SK-N-SH (cell line): ENCODE results near the gene ARL5C. TPM values are rescaled to one million over a fixed set of nuclear protein-coding genes. Genes with fewer than 3 reads are reported as not detected.

Experiments
- CTCF ChIA-PET: fragments of 300-600, 350-600 bp; formaldehyde crosslinking; extraction: SDS; loops from one replicate; lab custom pipeline; 2021; lab: Yijun Ruan, JAX
- POLR2A ChIA-PET: fragments of 350-600 bp; sonication (Branson Sonifier 250); formaldehyde crosslinking; extraction: SDS; loops from one replicate; lab custom pipeline; 2020; ENCODE audit warnings: antibody characterized with exemption, inconsistent platforms; lab: Yijun Ruan, JAX
- DNase-seq: peaks from one replicate; pipeline ENCODE4 v3.0.0; 2012
- H2AFZ ChIP-seq: fragments of 200-600 bp; sonication (generic); 2 replicates; pipeline ENCODE4 v1.8.1; 2016; ENCODE audit warnings: antibody characterized with exemption, mild to moderate bottlenecking, low read depth
- H3F3A ChIP-seq: fragments of 200-600 bp; sonication (generic); replicated peaks from 2 replicates; pipeline ENCODE3; 2016; ENCODE audit warnings: antibody characterized with exemption, mild to moderate bottlenecking; ENCODE audit not compliant: insufficient read depth
- H3K27ac ChIP-seq, 2 experiments: fragments of 200-500 bp in 1 of 2; fragments of 200-600 bp in 1 of 2; sonication (Bioruptor generic) in 1 of 2; sonication (generic), shearing (Covaris generic) in 1 of 2; 2 replicates each; pipeline versions ENCODE4 v1.5.1 to v1.6.1; 2014 to 2016; ENCODE audit warnings: low read depth in 2 of 2, inconsistent platforms in 1 of 2, low read length in 1 of 2, mild to moderate bottlenecking in 1 of 2, mixed read lengths in 1 of 2
- H3K27me3 ChIP-seq: fragments of 200-600 bp; sonication (generic), shearing (Covaris generic); 2 replicates; pipeline ENCODE4 v1.6.1; 2016; ENCODE audit warnings: mixed run types; ENCODE audit not compliant: insufficient read depth
- H3K36me3 ChIP-seq, 2 experiments: fragments of 200-500 bp in 1 of 2; fragments of 200-600 bp in 1 of 2; sonication (Bioruptor generic) in 1 of 2; sonication (generic) in 1 of 2; replicated peaks in 1 of 2; 2 replicates each; pipeline versions ENCODE3 to v1.5.1; 2014 to 2016; ENCODE audit warnings: low read length in 1 of 2, mild to moderate bottlenecking in 1 of 2; ENCODE audit not compliant: insufficient read depth in 2 of 2, control insufficient read depth in 1 of 2
- H3K4me1 ChIP-seq, 2 experiments: fragments of 200-500 bp in 1 of 2; fragments of 200-600 bp in 1 of 2; sonication (Bioruptor generic) in 1 of 2; sonication (generic), shearing (Covaris generic) in 1 of 2; 2 replicates each; pipeline versions ENCODE4 v1.5.1 to v1.6.1; 2014 to 2016; ENCODE audit warnings: low read depth in 1 of 2, low read length in 1 of 2, mixed run types in 1 of 2; ENCODE audit not compliant: insufficient read depth in 2 of 2, control insufficient read depth in 1 of 2
- H3K4me2 ChIP-seq: fragments of 200-600 bp; sonication (generic), shearing (Covaris generic); 2 replicates; pipeline ENCODE4 v1.6.1; 2017; ENCODE audit warnings: mixed run types
- H3K4me3 ChIP-seq, 2 experiments: fragments of 200-500 bp in 1 of 2; fragments of 200-600 bp in 1 of 2; sonication (Bioruptor generic) in 1 of 2; sonication (generic), shearing (Covaris generic) in 1 of 2; 2 replicates each; pipeline versions ENCODE4 v1.5.1 to v1.8.1; 2014 to 2016; ENCODE audit warnings: low read depth in 2 of 2, inconsistent platforms in 1 of 2, low read length in 1 of 2, mild to moderate bottlenecking in 1 of 2, mixed read lengths in 1 of 2, moderate library complexity in 1 of 2
- H3K79me2 ChIP-seq: fragments of 200-600 bp; sonication (generic); 2 replicates; pipeline ENCODE4 v1.8.1; 2017; ENCODE audit warnings: mild to moderate bottlenecking; ENCODE audit not compliant: insufficient read depth
- H3K9ac ChIP-seq: fragments of 200-600 bp; sonication (generic); 2 replicates; pipeline ENCODE4 v1.6.1; 2017; ENCODE audit warnings: mixed run types
- H3K9me2 ChIP-seq: fragments of 200-600 bp; sonication (generic); 2 replicates; pipeline ENCODE4 v1.6.1; 2017; ENCODE audit warnings: mixed run types
- H3K9me3 ChIP-seq: fragments of 200-600 bp; sonication (generic); 2 replicates; pipeline ENCODE4 v1.6.1; 2017; ENCODE audit warnings: mixed run types, mild to moderate bottlenecking, moderate library complexity
- H4K20me1 ChIP-seq: fragments of 200-600 bp; sonication (generic); 2 replicates; pipeline ENCODE4 v1.6.1; 2017; ENCODE audit warnings: mild to moderate bottlenecking, mixed run types; ENCODE audit not compliant: insufficient read depth
- CHD2 ChIP-seq: fragments of 150-350 bp; IDR thresholded peaks from 2 replicates; pipeline ENCODE4 v1.6.1; 2018; ENCODE audit warnings: low read length; ENCODE audit not compliant: partially characterized antibody
- FOSL2 ChIP-seq: IDR thresholded peaks from 2 replicates; pipeline ENCODE4 v1.4.0; 2012; ENCODE audit warnings: low read depth, mild to moderate bottlenecking, moderate library complexity, borderline replicate concordance
- FOXJ3 ChIP-seq: sonication (generic); formaldehyde crosslinking; IDR thresholded peaks from 2 replicates; pipeline ENCODE4 v1.5.1; 2020; ENCODE audit warnings: mild to moderate bottlenecking, missing genetic modification reagents
- GABPA ChIP-seq: IDR thresholded peaks from 2 replicates; pipeline ENCODE4 v1.4.0; 2012; ENCODE audit warnings: low read depth, mild to moderate bottlenecking
- JUND ChIP-seq: IDR thresholded peaks from 2 replicates; pipeline ENCODE4 v1.4.0; 2012
- RCOR1 ChIP-seq: fragments of 150-350 bp; IDR thresholded peaks from 2 replicates; pipeline ENCODE4 v1.6.1; 2017; ENCODE audit warnings: antibody characterized with exemption, low read length
- RXRA ChIP-seq: IDR thresholded peaks from 2 replicates; pipeline ENCODE4 v1.4.0; 2012; ENCODE audit warnings: low read depth, mild to moderate bottlenecking, borderline replicate concordance
- SIN3A ChIP-seq: IDR thresholded peaks from 2 replicates; pipeline ENCODE4 v1.6.1; 2012; ENCODE audit warnings: low read depth, mild to moderate bottlenecking, low read length, moderate library complexity, borderline replicate concordance
- TAF1 ChIP-seq: IDR thresholded peaks from 2 replicates; pipeline ENCODE4 v1.6.1; 2012; ENCODE audit warnings: low read depth, mild to moderate bottlenecking, low read length, moderate library complexity, borderline replicate concordance
- TCF12 ChIP-seq: IDR thresholded peaks from 2 replicates; pipeline ENCODE4 v1.4.0; 2012
- TEAD4 ChIP-seq: IDR thresholded peaks from 2 replicates; pipeline ENCODE4 v1.4.0; 2012; ENCODE audit warnings: mild to moderate bottlenecking, borderline replicate concordance; ENCODE audit not compliant: insufficient read depth
- WGBS: methylation state at CpG from one replicate; pipeline ENCODE4 v1.1.6; 2017; ENCODE audit warnings: low lambda C conversion rate; 5-methylcytosine and 5-hydroxymethylcytosine counted together
- polyA plus RNA-seq, 3 experiments: library from polyadenylated mRNA; depleted of rRNA; stranded (reverse); fragments of >200 nt; gene quantifications; 2 replicates each; pipeline ENCODE4 v1.2.3, GENCODE V29; 2012
- TF ChIP-seq, protein P1 (sequence below): IDR thresholded peaks from 2 replicates; pipeline ENCODE4 v1.6.1; 2012; ENCODE audit warnings: mild to moderate bottlenecking, low read depth, low read length, moderate library complexity
- TF ChIP-seq, protein P2 (sequence below): IDR thresholded peaks from 2 replicates; pipeline ENCODE4; 2012
- TF ChIP-seq, protein P3 (sequence below): IDR thresholded peaks from 2 replicates; pipeline ENCODE4 v1.4.0; 2012; ENCODE audit warnings: low read depth, borderline replicate concordance

Gene ARL5C
- polyA plus RNA-seq, 1 of the 3 experiments (the other 2 are of a cell fraction), result not detected

DNA sequence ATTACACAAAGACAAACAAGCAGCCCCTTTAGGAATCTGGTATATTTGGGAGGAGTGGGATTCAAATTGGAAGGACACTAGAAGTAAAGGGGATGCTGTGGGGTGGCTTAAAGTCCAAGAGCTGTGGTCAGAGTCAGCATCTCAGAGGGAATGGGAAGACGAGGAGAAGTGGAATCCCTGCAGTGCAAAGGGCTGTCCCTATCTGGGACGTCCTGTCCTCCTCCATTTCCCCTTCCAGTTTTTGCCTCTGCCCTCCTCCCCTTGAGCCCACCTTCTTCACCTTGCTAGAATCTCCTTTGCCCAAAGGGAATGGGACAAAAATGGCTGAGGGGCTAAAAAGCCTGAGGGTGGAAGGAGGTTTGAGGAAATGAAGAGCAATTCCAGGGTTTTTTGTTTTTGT, 10.3 kb downstream of the ARL5C start:
- Histone ChIP-seq H3K9ac (no peak overlapping the region), H2AFZ (peak overlapping the region; percentile 96; the same call in 1 of the 2 replicates), H3K27me3 (peaks cover 6% of the 10 kb centered on the region; the same call in 1 of the 2 replicates), H3K36me3 (no peaks in the 10 kb centered on the region), H3K79me2 (no peaks in the 10 kb centered on the region), H3K9me2 (no peaks in the 10 kb centered on the region), H3F3A (peaks cover 12% of the 10 kb centered on the region), H4K20me1 (no peaks in the 10 kb centered on the region), H3K4me3 (peak overlapping the region; percentile 83 to 89), H3K27ac (no peak overlapping the region), H3K4me1 (peaks cover 0 to 20% of the 10 kb centered on the region in 2 experiments; a peak in 1 of 4 replicates), H3K4me2 (no peak overlapping the region), H3K9me3 (no peaks in the 10 kb centered on the region)
- TF ChIP-seq FOXJ3 (CRISPR knock-in tag), result no peak
- no peak for TF ChIP-seq GABPA
- TF ChIP-seq, protein P1, sequence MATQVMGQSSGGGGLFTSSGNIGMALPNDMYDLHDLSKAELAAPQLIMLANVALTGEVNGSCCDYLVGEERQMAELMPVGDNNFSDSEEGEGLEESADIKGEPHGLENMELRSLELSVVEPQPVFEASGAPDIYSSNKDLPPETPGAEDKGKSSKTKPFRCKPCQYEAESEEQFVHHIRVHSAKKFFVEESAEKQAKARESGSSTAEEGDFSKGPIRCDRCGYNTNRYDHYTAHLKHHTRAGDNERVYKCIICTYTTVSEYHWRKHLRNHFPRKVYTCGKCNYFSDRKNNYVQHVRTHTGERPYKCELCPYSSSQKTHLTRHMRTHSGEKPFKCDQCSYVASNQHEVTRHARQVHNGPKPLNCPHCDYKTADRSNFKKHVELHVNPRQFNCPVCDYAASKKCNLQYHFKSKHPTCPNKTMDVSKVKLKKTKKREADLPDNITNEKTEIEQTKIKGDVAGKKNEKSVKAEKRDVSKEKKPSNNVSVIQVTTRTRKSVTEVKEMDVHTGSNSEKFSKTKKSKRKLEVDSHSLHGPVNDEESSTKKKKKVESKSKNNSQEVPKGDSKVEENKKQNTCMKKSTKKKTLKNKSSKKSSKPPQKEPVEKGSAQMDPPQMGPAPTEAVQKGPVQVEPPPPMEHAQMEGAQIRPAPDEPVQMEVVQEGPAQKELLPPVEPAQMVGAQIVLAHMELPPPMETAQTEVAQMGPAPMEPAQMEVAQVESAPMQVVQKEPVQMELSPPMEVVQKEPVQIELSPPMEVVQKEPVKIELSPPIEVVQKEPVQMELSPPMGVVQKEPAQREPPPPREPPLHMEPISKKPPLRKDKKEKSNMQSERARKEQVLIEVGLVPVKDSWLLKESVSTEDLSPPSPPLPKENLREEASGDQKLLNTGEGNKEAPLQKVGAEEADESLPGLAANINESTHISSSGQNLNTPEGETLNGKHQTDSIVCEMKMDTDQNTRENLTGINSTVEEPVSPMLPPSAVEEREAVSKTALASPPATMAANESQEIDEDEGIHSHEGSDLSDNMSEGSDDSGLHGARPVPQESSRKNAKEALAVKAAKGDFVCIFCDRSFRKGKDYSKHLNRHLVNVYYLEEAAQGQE, result no peak
- no peak for TF ChIP-seq JUND
- POLR2A ChIA-PET, result interaction anchor here (0.6 kb wide), 1 partner anchor 9 kb away, joined by 3 read pairs; no protein-coding TSS in a partner anchor
- CTCF ChIA-PET, result interaction anchor here (0.6 to 6.2 kb wide), 4 partner anchors 9 to 247 kb away, joined by 3 to 71 read pairs (median 4); no protein-coding TSS in a partner anchor
- no peak for DNase-seq
- 65% methylated on average over 2 of the region's 2 CpGs for WGBS

DNA sequence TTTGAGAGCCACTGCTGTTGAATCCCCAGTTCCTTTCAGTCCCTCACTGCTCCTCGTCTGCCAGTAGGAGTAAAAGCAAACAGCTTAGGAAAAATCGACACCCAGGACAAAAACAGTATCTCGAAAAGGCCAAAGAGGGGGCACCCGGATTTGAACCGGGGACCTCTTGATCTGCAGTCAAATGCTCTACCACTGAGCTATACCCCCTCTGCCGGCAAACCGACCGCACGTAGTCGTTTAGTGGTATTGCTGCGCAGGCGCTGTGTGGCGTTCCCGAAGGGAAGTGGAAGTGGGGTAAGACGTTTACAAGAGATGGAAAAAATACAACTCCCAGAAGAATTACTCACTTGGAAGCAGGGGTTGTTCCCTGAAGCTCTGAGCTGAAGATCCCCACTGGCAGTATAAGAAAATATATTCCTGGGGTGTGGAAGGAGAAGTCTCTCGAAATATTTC, 12.3 kb downstream of the ARL5C start:
- peak overlapping the region; percentile 83 to 89 for H3K4me3 ChIP-seq
- H3K9me3 ChIP-seq, result no peaks in the 10 kb centered on the region
- peak overlapping the region; percentile 72 for H3K9ac ChIP-seq
- ChIA-PET CTCF (interaction anchor here (0.6 to 6.2 kb wide), 53 partner anchors 11 to 469 kb away, joined by 3 to 174 read pairs (median 5); partner anchors contain the start of genes ARL5C, LASP1, LASP1NB and PIP4K2B), POLR2A (interaction anchor here (1.0 to 1.6 kb wide), 4 partner anchors 10 to 300 kb away, joined by 3 to 6 read pairs (median 4); partner anchors contain the start of gene LASP1)
- WGBS, result 2% methylated on average over 16 of the region's 16 CpGs
- H3K36me3 ChIP-seq, result no peaks in the 10 kb centered on the region
- peaks cover 13% of the 10 kb centered on the region; the same call in 1 of the 2 replicates for H3K27me3 ChIP-seq
- no peaks in the 10 kb centered on the region for H3K79me2 ChIP-seq
- DNase-seq, result peak; percentile 68
- H3F3A ChIP-seq, result peaks cover 12% of the 10 kb centered on the region
- no peaks in the 10 kb centered on the region for H4K20me1 ChIP-seq
- peak overlapping the region; percentile 88 for H3K4me2 ChIP-seq
- no peaks in the 10 kb centered on the region for H3K9me2 ChIP-seq
- peak overlapping the region; percentile 94 for H2AFZ ChIP-seq
- peak overlapping the region; percentile 58 to 59 for H3K27ac ChIP-seq
- peaks cover 0 to 20% of the 10 kb centered on the region in 2 experiments; a peak in 1 of 4 replicates for H3K4me1 ChIP-seq
- peak; percentile 60 for TF ChIP-seq CHD2
- TF ChIP-seq, protein P2, sequence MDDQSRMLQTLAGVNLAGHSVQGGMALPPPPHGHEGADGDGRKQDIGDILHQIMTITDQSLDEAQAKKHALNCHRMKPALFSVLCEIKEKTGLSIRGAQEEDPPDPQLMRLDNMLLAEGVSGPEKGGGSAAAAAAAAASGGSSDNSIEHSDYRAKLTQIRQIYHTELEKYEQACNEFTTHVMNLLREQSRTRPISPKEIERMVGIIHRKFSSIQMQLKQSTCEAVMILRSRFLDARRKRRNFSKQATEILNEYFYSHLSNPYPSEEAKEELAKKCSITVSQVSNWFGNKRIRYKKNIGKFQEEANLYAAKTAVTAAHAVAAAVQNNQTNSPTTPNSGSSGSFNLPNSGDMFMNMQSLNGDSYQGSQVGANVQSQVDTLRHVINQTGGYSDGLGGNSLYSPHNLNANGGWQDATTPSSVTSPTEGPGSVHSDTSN, result 0 out of 2 replicates have a peak, but pooled peaks have one; percentile 6
- peak; percentile 44; the same call in 1 of the 2 replicates for TF ChIP-seq TAF1
- 0 out of 2 replicates have a peak, but pooled peaks have one; percentile 38 for TF ChIP-seq RCOR1
- peak; percentile 29; the same call in 1 of the 2 replicates for TF ChIP-seq RXRA
- TF ChIP-seq, protein P3, sequence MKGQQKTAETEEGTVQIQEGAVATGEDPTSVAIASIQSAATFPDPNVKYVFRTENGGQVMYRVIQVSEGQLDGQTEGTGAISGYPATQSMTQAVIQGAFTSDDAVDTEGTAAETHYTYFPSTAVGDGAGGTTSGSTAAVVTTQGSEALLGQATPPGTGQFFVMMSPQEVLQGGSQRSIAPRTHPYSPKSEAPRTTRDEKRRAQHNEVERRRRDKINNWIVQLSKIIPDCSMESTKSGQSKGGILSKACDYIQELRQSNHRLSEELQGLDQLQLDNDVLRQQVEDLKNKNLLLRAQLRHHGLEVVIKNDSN, result 0 out of 2 replicates have a peak, but pooled peaks have one; percentile 11
- TF ChIP-seq TCF12, result peak; percentile 19; the same call in 1 of the 2 replicates
- TF ChIP-seq SIN3A, result peak; percentile 48; the same call in 1 of the 2 replicates
- TF ChIP-seq GABPA, result no peak
- peak; percentile 97 for TF ChIP-seq TEAD4
- TF ChIP-seq, protein P1, result 0 out of 2 replicates have a peak, but pooled peaks have one; percentile 46
- TF ChIP-seq FOSL2, result peak; percentile 77
